ENCODE measurements around the gene OR4N5. TPM values are rescaled to one million over a fixed set of nuclear protein-coding genes. Genes with fewer than 3 reads are reported as not detected.

Gene OR4N5
- total RNA-seq, 1 donor from 2014 or later: not detected

Other genes with a start within 250 kb of the OR4N5 start
- gene OR4K5, start 218.2 kb upstream of the OR4N5 start, total RNA-seq: not detected in 2 replicates
- gene OR4K1, start 207.9 kb upstream of the OR4N5 start, total RNA-seq: not detected in 2 replicates
- not detected in 2 replicates for gene OR4K15, start 163.2 kb upstream of the OR4N5 start, total RNA-seq
- not detected in 2 replicates for gene OR4Q2, start 136.7 kb upstream of the OR4N5 start, total RNA-seq
- not detected in 2 replicates for gene OR4K14, start 119.5 kb upstream of the OR4N5 start, total RNA-seq
- gene OR4K13, start 102.8 kb upstream of the OR4N5 start, total RNA-seq: not detected in 2 replicates
- not detected in 2 replicates for gene OR4L1, start 78.8 kb upstream of the OR4N5 start, total RNA-seq
- not detected in 2 replicates for gene OR4K17, start 28.1 kb upstream of the OR4N5 start, total RNA-seq
- gene OR11G2, start 52.1 kb downstream of the OR4N5 start, total RNA-seq: not detected in 2 replicates
- gene OR11H6, start 84.9 kb downstream of the OR4N5 start, total RNA-seq: not detected in 2 replicates
- not detected in 2 replicates for gene OR11H7, start 90.2 kb downstream of the OR4N5 start, total RNA-seq
- not detected in 2 replicates for gene OR11H4, start 100.5 kb downstream of the OR4N5 start, total RNA-seq
- 12.6 and 21.0 TPM in 2 replicates for gene TTC5, start 167.1 kb downstream of the OR4N5 start, total RNA-seq
- 30.6 and 30.9 TPM in 2 replicates for gene CCNB1IP1, start 194.5 kb downstream of the OR4N5 start, total RNA-seq
- 3.9 and 4.6 TPM in 2 replicates for gene PARP2, start 204.8 kb downstream of the OR4N5 start, total RNA-seq

Measured in lung microvascular endothelial cell (primary cell).